Cardiac muscle cell (in vitro differentiated cells and primary cell): Measurements from ENCODE around the gene PAX8. TPM values are rescaled to one million over a fixed set of nuclear protein-coding genes. Genes with fewer than 3 reads are reported as not detected.

Experiments
- DNase-seq, 2 donors: peaks; one replicate each; pipeline versions ENCODE4 v3.0.0 to v3.0.0-alpha.2; 2010 to 2017; ENCODE audit warnings: low read depth in 1 of 2, low spot score in 1 of 2
- H3K27ac ChIP-seq: fragments of 200-600 bp; sonication (generic); 2 replicates; pipeline ENCODE4 v1.5.1; 2016
- H3K27me3 ChIP-seq: fragments of 200-600 bp; sonication (generic); 2 replicates; pipeline ENCODE4 v1.6.0; 2016; ENCODE audit warnings: control low read depth
- H3K36me3 ChIP-seq: fragments of 200-600 bp; sonication (generic); 2 replicates; pipeline ENCODE4 v1.5.1; 2016; ENCODE audit warnings: control low read depth
- H3K4me1 ChIP-seq: fragments of 200-600 bp; sonication (generic); 2 replicates; pipeline ENCODE4 v1.8.1; 2017; ENCODE audit warnings: low read depth, mild to moderate bottlenecking, mixed run types
- H3K4me3 ChIP-seq: fragments of 200-600 bp; sonication (generic); 2 replicates; pipeline ENCODE4 v1.5.1; 2016; ENCODE audit warnings: mild to moderate bottlenecking
- H3K9me3 ChIP-seq: fragments of 200-600 bp; sonication (generic); 2 replicates; pipeline ENCODE4 v1.5.1; 2017; ENCODE audit warnings: low read depth, mild to moderate bottlenecking, control low read depth
- polyA plus RNA-seq: library from polyadenylated mRNA; unstranded; fragments of >200 nt; fragmentation: Nextera tagmentation; extraction: Ambion mirVana; gene quantifications from 2 replicates; pipeline ENCODE4 v1.2.1, GENCODE V29; 2016
- total RNA-seq: library from RNA; depleted of rRNA; stranded (reverse); fragments of >200 nt; gene quantifications from 2 replicates; pipeline ENCODE4 v1.2.3, GENCODE V29; 2016
- TF ChIP-seq, protein P1 (sequence below): IDR thresholded peaks from 2 replicates; pipeline ENCODE4 v1.5.1; 2012; ENCODE audit warnings: low read depth, mild to moderate bottlenecking, low read length

PAX8 gene
- total and polyA plus RNA-seq, 2 experiments from 2014 or later, result not detected

DNA sequence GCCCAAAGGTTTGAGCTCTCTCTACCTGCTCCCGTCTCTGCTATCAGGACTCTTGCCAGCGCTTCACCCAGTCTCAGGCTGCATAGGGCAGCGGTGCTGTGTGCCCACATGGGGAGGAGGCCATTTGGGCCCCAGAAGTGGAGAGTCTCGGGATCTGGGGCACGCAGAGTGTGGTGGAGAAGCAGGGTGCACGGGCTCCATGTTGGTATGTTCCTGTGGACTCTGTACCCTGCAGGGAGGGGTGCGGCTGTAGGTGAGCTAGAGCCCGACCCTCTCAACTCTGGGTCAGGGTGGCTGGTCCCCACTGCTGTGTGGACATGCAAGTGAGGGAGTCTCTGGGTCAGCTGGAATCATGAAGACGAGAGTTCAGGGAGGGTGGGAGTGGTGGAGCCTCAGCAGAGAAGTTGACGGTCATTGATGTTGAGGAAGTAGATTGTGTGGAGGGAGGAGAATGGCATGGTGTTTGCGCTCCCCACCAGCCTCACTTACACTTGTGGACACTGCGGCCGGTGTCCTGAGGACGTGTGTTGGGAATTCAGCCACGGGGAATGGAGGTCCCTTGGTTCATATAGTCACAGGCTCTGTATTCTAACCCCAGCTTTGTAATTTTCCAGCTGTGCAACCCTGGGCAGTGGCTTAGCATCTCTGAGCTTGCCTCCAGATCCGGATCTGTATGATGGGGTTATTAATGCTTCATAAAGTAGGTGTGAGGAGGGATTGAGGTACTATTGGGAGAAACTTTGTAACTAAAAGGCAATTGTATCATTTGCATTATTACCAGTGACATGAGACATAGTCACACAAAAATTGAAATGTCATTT, 105.8 kb downstream of the PAX8 start:
- Histone ChIP-seq H3K4me3 (no peak overlapping the region), H3K27ac (no peak overlapping the region), H3K36me3 (no peaks in the 10 kb centered on the region), H3K27me3 (no peaks in the 10 kb centered on the region), H3K9me3 (no peaks in the 10 kb centered on the region), H3K4me1 (no peaks in the 10 kb centered on the region)
- TF ChIP-seq, protein P1, sequence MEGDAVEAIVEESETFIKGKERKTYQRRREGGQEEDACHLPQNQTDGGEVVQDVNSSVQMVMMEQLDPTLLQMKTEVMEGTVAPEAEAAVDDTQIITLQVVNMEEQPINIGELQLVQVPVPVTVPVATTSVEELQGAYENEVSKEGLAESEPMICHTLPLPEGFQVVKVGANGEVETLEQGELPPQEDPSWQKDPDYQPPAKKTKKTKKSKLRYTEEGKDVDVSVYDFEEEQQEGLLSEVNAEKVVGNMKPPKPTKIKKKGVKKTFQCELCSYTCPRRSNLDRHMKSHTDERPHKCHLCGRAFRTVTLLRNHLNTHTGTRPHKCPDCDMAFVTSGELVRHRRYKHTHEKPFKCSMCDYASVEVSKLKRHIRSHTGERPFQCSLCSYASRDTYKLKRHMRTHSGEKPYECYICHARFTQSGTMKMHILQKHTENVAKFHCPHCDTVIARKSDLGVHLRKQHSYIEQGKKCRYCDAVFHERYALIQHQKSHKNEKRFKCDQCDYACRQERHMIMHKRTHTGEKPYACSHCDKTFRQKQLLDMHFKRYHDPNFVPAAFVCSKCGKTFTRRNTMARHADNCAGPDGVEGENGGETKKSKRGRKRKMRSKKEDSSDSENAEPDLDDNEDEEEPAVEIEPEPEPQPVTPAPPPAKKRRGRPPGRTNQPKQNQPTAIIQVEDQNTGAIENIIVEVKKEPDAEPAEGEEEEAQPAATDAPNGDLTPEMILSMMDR, result no peak
- DNase-seq, result no peak

GRCh38 chr2:113171334-113172075, 107.2 kb downstream of the PAX8 start:
- Histone ChIP-seq H3K9me3 (no peaks in the 10 kb centered on the region), H3K36me3 (no peaks in the 10 kb centered on the region), H3K27ac (no peak overlapping the region), H3K4me3 (no peak overlapping the region), H3K27me3 (no peaks in the 10 kb centered on the region), H3K4me1 (no peaks in the 10 kb centered on the region)
- no peak for DNase-seq
- TF ChIP-seq, protein P1, result no peak

DNA sequence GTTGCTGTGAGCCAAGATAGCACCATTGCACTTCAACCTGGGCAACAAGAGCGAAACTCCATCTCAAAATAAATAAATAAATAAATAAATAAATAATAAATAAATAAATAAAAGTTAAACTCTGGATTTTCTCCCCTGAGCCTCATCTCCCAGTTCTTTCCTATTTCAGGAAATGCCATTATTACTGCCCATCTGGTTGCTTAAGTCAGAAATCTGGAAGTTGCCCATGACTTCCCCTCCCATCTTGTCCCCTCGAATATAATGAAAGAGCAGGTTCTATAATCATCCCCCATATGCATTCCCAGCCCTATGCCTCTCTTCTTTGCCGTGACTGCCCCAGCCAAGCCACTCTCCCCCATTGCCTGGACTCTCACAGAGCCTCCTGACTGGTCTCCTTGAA, 109.1 kb downstream of the PAX8 start:
- H3K27ac ChIP-seq, result no peak overlapping the region
- H3K36me3 ChIP-seq, result no peaks in the 10 kb centered on the region
- no peaks in the 10 kb centered on the region for H3K27me3 ChIP-seq
- no peak overlapping the region for H3K4me3 ChIP-seq
- TF ChIP-seq, protein P1, result no peak
- DNase-seq, result no peak
- no peaks in the 10 kb centered on the region for H3K9me3 ChIP-seq
- no peaks in the 10 kb centered on the region for H3K4me1 ChIP-seq

GRCh38 chr2:113169002-113169530, 109.7 kb downstream of the PAX8 start:
- no peak for DNase-seq
- Histone ChIP-seq H3K4me3 (no peak overlapping the region), H3K4me1 (no peaks in the 10 kb centered on the region), H3K27me3 (no peaks in the 10 kb centered on the region), H3K27ac (no peak overlapping the region), H3K9me3 (no peaks in the 10 kb centered on the region), H3K36me3 (no peaks in the 10 kb centered on the region)
- TF ChIP-seq, protein P1, result no peak

DNA sequence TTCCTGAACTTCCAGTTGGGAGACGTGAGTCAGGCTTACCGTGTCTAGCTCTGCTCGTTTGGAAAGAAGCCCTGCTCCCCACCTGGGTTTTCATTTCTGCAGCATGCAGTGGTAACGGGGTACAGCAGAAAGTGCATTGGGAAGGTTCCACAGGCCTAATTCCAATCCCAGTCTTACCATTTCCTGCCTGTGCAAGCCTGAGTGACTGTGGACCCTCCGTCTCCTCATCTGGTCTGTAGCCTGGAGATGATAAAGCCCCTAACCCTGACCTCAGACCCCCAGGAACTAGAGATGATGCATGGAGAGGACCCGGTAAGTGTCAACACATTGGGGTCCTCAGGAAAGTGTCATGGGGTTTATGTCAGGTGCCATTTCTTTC, 110.8 kb downstream of the PAX8 start:
- H3K27ac ChIP-seq, result no peak overlapping the region
- H3K9me3 ChIP-seq, result no peaks in the 10 kb centered on the region
- no peak overlapping the region for H3K4me3 ChIP-seq
- TF ChIP-seq, protein P1, result no peak
- no peaks in the 10 kb centered on the region for H3K27me3 ChIP-seq
- no peaks in the 10 kb centered on the region for H3K36me3 ChIP-seq
- no peaks in the 10 kb centered on the region for H3K4me1 ChIP-seq
- no peak for DNase-seq
